ENCODE measurements around the gene PSMG3.

- TF ChIP-seq, protein P1, sequence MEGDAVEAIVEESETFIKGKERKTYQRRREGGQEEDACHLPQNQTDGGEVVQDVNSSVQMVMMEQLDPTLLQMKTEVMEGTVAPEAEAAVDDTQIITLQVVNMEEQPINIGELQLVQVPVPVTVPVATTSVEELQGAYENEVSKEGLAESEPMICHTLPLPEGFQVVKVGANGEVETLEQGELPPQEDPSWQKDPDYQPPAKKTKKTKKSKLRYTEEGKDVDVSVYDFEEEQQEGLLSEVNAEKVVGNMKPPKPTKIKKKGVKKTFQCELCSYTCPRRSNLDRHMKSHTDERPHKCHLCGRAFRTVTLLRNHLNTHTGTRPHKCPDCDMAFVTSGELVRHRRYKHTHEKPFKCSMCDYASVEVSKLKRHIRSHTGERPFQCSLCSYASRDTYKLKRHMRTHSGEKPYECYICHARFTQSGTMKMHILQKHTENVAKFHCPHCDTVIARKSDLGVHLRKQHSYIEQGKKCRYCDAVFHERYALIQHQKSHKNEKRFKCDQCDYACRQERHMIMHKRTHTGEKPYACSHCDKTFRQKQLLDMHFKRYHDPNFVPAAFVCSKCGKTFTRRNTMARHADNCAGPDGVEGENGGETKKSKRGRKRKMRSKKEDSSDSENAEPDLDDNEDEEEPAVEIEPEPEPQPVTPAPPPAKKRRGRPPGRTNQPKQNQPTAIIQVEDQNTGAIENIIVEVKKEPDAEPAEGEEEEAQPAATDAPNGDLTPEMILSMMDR (tag by site-specific recombination; IDR thresholded peaks at IDR 0.05), result no peak
- no peak for TF ChIP-seq ZNF777 (tag by site-specific recombination; IDR thresholded peaks at IDR 0.05; ENCODE audit: borderline replicate concordance)
- no peak for TF ChIP-seq ZNF416 (tag by site-specific recombination; IDR thresholded peaks at IDR 0.05)
- TF ChIP-seq ZNF16 (tag by site-specific recombination; IDR thresholded peaks at IDR 0.05; ENCODE audit: low read depth), result no peak
- TF ChIP-seq ZNF776 (tag by site-specific recombination; IDR thresholded peaks at IDR 0.05; ENCODE audit: borderline replicate concordance), result no peak
- TF ChIP-seq, protein P2, sequence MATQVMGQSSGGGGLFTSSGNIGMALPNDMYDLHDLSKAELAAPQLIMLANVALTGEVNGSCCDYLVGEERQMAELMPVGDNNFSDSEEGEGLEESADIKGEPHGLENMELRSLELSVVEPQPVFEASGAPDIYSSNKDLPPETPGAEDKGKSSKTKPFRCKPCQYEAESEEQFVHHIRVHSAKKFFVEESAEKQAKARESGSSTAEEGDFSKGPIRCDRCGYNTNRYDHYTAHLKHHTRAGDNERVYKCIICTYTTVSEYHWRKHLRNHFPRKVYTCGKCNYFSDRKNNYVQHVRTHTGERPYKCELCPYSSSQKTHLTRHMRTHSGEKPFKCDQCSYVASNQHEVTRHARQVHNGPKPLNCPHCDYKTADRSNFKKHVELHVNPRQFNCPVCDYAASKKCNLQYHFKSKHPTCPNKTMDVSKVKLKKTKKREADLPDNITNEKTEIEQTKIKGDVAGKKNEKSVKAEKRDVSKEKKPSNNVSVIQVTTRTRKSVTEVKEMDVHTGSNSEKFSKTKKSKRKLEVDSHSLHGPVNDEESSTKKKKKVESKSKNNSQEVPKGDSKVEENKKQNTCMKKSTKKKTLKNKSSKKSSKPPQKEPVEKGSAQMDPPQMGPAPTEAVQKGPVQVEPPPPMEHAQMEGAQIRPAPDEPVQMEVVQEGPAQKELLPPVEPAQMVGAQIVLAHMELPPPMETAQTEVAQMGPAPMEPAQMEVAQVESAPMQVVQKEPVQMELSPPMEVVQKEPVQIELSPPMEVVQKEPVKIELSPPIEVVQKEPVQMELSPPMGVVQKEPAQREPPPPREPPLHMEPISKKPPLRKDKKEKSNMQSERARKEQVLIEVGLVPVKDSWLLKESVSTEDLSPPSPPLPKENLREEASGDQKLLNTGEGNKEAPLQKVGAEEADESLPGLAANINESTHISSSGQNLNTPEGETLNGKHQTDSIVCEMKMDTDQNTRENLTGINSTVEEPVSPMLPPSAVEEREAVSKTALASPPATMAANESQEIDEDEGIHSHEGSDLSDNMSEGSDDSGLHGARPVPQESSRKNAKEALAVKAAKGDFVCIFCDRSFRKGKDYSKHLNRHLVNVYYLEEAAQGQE (tag by site-specific recombination; IDR thresholded peaks at IDR 0.05), result no peak
- no peak for TF ChIP-seq ZNF274 (IDR thresholded peaks at IDR 0.05; ENCODE audit: low read length)
- TF ChIP-seq ZNF274 (tag by site-specific recombination; IDR thresholded peaks at IDR 0.05; ENCODE audit: borderline replicate concordance), result no peak
- no peak for TF ChIP-seq YY1 (tag by site-specific recombination; IDR thresholded peaks at IDR 0.05)
These were observed 14.6 kb downstream of the PSMG3 start for GRCh38 chr7:1555046-1555812.

All from HEK293 (cell line).